ENCODE results near the gene NET1.
"Not testable (repeated sequence)": the region's sequence is repeated elsewhere in the genome, so short reads cannot be mapped to it uniquely, and the experiment has no call there.

NET1 gene

DNA sequence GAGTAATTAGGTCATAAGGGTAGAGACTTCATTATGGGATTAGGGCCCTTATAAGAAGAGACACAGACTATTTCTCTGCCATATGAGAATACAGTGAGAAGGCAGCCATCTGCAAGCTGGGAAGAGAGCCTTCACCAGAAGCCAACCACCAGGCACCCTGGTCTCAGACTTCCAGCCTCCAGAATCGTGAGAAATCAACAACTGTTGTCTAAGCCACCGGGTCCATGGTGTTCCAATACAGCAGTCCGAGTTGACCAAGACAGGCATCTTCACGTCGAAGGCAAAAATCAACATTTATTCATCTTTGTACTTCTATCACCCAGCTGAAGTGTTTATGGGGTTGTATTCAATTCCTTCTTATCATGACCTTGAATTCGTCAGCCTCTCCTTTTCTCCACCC, 13.0 kb upstream of the NET1 start:
- no peak for DNase-seq

DNA sequence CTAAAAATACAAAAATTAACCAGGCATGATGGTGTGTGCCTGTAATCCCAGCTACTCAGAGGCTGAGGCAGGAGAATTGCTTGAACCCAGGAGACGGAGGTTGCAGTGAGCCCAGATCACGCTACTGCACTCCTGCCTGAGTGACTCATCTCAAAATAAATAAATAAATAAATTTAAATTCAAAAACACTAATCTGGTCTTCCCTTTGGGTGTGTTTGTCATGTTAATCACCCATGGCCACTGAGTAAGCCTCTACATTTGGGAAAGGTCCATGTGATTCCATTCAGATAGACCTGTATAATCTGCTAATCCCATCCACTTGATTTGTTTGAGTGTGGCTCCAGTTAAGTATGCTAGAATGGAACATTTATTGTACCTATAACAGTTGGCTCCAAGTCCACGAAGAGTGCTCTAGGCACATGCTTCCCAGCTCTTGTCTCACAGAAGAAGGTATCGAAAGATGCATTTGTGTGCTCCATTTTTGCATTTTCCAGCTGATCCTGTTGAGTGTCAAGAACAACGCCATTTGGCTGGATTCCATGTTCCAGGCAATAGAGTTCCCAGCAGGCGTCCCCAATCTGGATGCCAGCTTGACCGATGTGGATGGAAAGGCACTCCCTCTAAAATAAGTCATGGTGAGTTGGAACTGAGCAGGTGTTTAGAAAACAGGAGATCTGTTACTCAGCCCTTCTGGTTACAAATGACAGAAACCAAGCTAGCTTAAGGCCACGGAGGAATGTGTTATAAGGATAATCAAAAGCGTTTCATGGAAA, 11.7 kb upstream of the NET1 start:
- no peak for DNase-seq

DNA sequence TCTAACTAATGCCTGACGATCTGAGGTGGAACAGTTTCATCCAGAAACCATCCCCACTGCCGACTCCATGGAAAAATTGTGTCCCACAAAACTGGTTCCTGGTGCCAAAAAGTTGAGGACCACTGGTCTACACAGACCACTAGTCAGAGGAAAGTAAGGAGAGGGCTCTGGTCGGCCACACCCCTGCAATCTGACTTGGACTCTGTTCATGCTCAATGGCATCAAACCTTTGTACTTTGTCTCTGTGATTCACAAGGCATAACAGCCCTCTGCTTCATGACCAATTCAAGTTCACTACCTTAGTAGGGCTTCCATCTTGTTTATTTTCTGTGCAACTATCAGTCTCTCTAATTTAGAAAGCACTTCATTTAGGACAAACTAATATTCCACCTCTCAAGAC, 9.6 kb upstream of the NET1 start:
- DNase-seq, result no peak

DNA sequence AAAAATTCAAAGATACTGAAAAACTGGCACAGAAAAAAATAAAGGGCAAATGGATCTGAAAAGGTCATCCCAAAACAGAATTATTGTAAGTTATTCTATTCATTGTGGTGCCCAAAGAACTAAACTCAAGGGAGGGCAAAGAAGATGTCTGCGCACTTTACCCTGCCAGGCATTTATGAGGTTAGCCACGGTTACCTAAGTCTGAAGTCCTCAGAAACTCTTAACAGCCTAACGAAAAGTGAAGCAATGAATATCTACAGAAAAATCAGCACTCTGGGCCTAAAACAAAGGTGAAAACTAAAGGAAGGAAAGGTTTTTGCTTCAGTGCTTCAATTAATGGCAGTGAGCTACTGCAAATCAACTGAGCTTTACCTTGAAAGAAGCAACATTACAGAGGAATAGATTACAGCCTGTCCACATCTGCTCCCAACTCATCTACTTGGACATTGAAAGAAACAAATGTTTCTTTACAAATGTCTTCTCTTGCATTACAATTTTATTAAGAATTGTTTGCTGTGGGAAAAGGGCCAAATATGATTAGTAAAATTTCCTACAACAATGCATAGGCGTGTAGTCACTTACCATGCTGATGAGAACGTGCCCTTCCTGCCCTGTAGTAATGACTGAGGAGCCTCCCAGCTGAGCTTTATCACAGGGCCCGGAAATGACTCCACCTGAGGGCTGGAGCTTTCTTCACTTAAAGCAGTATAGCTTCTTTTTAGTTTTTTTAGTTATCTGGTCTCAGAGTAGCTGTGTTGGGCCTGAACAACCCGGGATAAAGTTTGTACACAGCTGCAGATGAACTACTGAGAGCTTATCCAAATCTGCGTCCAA, 7.9 kb upstream of the NET1 start, which contains the start of gene TUBAL3:
TUBAL3 (minus strand) TSS at position 621 of the 834 bp plus-strand sequence; CDS start at position 585, 36 bp downstream.
- no peak for DNase-seq

DNA sequence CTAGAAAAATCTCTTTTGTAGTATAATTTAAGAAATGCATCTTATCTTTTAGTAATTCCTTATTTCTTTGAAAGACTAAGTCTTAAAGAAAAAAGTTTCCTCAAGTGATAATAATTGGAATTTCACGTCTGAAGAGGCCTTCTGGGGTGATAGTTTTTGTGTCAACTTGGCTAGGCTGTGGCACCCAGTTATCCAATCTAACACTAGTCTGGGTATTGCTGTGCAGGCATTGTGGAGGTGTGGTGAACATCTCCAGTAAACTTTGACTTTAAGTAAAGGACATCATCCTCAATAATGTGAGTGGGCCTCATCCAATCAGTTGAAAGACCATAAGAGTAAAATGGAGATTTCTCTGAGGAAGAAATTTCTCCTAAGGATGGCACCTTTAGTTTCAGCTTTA, 5.4 kb upstream of the NET1 start:
- DNase-seq, result no peak

DNA sequence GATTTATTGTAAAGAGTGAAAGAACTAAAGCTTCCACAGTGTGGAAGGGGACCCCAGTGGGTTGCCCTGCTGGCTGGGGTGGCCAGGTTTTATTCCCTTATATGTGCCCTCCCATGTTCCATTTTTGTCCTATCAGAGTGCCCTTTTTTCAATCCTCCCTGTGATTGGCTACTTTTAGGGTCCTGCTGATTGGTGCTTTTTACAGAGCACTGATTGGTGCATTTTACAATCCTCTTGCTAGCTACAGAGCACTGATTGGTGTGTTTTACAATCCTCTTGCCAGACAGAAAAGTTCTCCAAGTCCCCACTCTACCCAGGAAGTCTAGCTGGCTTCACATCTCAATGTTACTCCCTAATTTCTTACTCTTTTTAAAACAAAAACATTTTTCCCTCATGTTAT, 1.6 kb upstream of the NET1 start:
- not testable (repeated sequence) for DNase-seq

DNA sequence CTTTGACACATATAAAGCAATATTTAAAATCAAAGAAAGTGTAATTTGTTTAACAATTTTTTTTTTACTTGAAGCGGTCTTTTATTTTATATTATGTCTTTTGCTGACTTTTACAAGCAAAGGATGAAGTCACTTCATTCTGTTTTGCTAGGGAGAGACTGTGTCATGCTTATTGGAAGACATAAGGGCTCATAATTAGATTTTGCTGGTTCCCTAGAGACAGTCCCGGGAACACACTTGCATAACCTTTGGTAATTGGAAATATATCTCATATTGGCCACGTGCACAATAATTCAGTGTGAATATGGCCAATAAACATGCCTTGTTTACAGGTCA, 448 bp upstream of the NET1 start:
- DNase-seq, result no peak

DNA sequence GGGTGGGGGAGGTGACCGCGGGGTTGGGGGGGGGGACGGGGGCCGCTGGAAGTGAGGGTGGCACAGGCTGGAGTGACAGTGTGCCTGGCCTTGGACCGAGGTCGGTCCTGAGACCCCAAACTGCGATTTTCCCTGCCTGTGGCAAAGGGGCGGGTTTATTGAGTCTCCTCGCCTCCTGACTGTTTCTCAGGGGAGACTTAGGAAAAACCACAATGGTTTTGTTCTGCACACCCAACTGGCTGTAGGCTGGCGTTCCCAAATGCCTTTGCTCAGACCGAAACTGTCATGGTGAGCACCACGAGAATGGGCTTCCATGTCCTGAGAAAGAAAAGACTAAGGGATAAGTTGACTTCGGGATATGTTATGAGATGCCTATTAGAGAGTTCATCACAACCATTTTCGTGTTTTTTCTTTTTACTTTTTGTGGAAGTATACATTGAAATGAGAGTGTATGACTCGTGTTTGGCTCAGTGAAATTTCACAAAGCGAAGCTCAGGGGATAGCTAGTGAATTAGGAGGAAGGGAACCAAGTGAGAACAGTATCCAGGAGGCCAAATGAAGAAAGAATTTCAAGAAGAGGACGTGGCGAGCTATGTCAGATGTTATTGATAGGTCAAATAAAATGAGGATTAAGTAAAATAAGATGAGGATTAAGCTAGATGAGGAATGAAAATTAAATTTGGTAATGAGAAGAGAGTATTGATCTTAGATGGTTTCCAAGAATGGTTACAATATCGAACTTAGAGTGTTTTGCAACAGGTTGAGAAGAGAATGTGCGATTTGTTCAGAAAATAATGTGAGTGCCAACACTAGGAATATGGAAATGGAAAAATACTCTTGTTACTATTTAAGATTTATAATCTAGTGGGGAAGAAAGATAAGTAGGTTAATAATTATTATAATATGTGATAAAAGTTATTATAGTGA, 918 bp downstream of the NET1 start:
- peak; percentile 11 to 19 for DNase-seq

DNA sequence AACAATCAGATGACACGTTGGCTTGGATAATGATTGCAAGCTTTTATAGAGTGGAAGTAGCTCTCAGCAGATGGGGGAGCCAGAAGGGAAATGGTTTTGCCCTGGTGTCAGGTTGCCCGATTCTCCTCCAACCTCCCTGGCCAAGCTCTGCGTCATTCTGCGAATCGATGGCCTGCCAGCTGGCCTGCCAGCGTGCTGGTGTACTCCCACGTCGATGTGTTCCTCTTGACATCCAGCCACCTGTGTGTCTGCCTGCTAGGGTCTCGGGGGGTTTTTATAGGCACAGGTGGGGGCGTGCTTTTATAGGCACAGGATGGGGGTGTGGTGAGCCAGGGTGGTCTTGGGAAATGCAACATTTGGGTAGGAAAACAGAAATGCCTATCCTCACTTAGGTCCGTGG, 4.6 kb downstream of the NET1 start:
- no peak for DNase-seq

DNA sequence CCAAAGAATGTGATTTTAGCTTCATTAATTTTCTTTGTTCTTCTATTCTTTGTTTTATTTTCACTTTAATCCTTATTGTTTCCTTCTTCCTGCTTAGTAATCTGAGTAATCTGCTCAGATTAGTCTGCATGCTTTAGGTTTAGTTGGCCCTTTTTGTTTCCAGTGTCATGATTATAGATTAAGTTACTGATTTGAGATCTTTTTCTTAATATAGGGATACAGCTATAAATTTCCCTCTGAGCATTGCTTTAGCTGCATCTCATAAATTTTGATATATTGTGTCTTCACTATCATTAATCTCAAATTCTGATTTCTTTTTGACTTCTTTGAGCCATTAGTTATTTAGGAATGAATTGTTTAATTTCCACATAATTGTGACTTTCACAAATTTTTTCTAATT, 6.2 kb downstream of the NET1 start:
- no peak for DNase-seq

DNA sequence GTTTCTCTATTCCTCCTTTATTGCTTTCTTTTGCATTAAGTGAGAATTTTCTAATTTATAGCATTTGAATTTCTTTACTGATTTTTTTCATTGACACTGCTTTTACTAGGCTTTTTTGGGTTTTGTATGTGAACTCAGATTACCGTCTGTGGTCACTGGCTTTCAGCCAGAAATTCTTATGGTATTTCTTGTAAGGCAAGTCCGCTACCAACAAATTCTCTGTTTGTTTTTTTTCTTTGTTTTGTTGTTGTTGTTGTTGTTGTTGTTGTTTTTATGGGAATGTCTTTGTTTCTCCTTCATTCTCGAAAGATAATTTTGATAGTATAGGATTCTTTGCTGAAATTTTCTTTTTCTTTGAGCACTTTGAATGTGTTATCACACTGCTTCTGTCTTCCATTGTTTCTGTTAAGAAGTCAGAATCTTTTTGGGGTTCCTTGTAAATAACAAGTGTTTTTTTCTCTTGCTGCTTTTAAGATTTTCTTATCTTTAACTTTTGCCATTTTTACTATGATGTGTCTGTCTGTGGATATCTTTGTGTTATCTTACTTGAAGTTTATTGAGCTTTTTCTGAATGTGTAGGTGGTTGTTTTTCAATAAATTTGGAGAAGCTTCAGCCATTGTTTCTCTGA, 7.2 kb downstream of the NET1 start:
- no peak for DNase-seq

DNA sequence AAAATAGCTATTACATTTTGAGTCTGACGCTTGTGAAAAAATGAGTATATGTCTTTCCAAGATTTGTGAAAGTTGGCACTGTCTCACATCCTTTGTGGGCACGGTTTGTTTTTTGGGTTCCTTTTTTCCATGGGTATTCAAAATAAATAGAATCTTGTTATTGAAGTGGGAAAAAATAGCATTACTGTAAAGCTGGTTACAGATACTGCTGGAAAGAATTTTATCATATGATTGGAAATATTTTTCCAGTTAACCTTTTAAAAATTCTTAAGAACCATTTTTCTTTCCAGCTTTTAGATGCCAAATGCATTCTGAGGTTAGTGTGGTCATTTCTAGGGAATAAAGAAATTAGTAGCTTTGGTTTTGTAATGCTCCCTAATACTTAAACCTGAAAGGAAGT, 11.4 kb downstream of the NET1 start:
- no peak for DNase-seq

DNA sequence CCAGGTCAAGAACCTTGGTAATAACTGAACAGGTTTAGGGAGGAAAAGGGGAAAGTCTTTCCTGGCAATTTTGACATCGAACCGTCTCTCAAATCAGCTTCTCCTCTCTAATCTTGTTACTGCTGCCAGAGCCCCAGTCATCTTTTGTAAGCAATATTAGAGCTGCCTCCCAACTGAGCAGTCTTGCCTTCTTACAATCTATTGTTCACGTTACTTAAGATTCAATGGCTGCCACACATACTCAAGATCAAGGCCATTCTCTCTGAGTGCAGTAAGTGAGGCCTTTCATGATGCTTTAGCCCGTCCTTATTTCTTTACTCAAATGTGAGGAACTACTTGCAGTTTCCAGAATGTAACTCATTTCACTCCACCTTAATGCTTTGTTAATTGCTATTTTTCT, 12.4 kb downstream of the NET1 start:
- DNase-seq, result no peak

DNA sequence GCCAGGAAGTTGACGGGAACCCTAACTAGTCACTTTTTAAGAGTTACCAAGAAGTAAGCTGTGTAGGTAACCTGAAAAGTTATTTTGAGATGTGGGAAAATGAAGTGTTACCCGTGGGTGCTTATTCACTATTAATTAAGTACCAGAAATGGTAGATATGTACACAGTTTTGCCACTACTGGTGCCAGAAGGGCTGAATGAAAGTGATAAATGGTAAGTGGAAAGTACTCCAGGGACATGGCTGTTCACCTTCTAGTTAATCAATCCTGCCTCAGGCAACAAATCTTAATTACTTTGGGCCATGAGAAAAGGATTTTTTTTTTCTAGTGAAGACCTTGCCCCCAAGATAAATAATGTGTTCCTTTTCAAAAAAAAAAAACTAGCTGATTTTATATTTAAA, 15.8 kb downstream of the NET1 start:
- DNase-seq, result no peak

DNA sequence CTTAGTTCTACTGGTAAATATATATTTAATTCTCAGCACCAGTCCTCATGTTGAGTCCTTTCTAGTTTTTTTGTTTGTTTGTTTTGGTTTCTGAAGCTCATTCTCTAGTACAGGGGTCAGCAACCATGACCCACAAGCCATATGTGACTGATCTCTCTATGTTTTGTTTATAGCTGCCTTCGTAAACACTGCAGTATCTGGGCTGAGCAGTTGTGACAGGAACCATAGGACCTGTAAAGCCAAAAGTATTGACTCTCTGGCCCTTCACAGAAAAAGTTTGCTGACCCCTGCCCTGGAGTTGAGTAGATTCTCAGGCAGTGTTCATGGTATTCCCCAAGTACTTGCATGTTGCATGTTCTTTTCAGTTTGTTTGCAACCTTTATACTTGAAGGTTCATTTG, 20.8 kb downstream of the NET1 start:
- no peak for DNase-seq

DNA sequence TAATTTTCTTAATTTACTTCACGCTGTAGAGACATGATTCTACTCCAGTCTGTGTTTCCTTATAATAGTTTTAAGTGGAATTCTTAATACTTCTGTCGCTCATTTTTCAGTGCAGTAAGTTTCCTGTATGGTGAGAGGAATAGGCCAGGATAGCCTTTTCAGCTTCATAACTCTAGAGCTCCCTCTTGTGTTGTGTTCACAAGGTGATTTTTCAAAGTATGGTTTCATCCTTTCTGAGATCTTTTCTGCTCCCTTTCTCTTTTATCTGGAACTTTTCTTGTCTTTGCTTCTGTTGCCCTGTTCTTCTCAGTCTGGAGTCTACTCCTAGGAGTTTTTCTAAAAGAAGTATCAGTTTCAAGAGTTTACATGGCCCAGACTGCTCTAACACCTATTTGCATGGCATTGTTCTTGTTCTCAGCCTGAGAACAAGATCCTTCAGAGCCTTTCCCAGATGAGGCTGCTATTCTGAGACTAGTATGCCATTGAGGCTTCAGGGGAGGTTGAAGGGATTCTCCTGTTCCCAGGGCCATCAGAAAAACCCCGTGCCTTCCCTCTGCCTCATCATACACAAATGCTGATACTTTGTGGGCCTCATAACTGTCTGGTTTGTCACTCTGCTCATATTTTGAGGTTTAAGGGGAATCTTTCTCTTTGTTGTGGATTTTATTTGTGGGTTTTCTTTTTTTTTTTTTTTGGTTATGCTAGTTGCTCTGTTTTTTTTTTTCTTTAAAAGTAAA, 21.8 kb downstream of the NET1 start:
- DNase-seq, result peak; percentile 16 to 69

DNA sequence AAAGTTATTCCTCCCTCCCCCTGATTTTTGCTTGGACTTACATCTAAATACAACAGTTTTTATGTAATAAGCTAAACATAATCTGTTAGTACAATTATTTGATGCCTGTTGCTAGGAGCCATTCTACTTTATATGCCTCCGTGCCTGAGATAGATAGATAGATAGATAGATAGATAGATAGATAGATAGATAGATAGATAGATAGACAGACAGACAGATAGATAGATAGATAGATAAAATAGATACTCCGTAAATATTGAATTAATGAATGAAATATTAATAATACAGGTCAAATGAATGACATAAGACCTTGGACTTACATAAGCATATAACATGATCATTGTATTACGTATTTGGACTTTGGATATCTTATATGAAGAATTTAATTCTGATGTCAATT, 23.0 kb downstream of the NET1 start:
- DNase-seq, result no peak

DNA sequence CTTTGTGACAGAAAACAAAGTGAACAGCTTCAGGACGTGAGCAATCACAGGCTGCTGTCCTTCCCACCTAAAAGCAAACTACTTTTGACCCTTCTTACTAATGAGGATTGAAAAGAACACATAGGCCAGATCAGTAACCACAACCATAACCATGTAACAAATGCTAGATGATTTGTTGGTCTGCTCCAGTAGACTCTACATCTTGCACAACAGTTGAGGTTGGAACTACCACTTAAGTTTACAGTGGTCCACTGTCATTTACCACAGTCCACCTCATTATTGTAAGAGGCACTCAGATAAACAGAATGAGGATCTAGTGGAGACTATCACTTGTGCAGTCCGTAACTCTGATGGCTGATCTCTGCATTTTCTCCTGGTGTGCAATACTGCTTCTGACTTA, 27.8 kb downstream of the NET1 start:
- no peak for DNase-seq

DNA sequence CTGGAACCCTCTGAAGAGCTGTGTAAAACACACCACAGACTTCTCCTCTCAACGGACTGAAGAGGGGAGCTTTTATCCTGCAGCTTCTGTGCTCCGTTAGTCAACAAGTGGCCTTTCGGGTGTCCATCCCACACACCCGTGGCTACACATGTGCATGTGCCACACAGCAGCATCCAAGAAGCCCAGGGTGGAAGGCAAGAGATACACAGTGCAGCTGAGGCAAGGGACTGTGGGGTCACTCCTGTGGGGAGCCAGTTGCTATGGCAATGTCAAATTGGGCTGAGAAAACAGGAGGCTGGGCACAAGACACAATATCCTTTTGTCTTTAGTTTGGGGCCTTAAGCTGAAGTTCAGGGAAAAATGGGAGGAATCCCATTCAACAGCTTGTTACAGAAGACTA, 28.7 kb downstream of the NET1 start:
- no peak for DNase-seq

DNA sequence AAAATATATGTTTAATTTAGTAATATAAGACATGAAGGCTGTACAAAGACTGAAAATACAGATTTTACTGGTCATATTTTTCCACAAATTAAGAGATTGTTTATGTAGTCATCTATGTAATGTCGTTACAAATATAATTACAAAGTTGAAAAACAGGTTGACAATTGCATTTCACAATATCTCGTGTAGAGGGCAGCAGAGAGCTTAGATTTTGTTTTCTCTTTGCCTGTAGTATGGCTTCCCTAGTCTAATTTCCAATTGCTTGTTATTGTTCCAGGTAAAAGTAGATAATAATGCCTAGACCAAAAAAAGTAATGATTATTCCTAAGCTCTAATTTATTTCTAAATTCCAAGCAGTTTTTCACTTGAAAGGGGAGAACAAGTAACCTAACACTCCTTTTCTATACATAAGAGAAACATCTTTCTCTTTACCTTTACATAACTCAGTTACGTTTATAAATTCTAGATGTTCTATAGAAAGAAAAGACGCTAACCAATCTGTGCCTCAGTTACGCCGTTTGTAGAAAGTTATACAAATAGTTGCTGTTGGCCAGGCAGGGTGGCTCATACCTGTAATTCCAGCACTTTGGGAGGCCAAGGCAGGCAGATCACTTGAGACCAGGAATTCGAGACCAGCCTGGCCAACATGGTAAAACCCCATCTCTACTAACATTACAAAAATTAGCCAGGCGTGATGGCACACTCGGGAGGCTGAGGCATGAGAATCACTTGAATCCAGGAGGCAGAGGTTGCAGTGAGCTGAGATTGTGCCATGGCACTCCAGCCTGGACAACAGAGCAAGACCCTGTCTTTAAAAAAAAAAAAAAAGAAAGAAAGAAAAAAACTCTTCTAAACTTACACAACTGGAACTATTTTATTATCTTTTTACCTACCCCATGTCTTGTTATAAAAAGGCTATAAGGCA, 30.0 kb downstream of the NET1 start:
- peak; percentile 30 to 90 for DNase-seq

DNA sequence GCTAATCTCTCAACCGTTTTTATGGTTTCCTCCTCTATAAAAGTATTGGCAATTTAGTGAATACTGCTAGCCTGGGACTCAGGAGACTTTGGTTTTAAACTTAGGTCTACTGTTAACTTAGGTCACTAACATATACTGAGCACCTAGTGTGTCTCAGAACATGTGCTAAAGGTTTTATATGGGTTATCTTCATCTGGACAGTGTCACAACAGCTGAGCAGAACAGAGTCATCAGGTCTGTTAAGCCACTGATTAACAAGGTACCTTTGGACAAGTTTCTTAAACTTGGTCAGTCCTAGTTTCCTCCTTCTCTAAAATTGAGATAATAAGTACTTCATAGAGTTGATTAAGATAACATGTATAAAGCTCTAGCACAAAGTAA, 30.6 kb downstream of the NET1 start:
- DNase-seq, result no peak

Measured in inflammatory macrophage treated with lipopolysaccharide for 1 hour (primary cell).